ENCODE data around the gene CAPNS1.

DNA sequence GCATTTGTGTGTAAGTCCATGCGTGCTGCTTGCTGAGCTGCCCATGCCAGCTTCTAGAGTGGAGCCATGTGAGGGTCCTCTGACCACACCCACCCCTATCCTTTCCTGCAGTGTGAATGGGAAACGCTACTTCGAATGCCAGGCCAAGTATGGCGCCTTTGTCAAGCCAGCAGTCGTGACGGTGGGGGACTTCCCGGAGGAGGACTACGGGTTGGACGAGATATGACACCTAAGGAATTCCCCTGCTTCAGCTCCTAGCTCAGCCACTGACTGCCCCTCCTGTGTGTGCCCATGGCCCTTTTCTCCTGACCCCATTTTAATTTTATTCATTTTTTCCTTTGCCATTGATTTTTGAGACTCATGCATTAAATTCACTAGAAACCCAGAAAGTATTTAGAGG is 14.3 kb upstream of the CAPNS1 start:
- TF ChIP-seq POLR2G (IDR thresholded peaks at IDR 0.05; ENCODE audit: low read depth, low read length) (no peak), ZNF785 (CRISPR knock-in tag; IDR thresholded peaks at IDR 0.05) (no peak), GABPA (tag; conservative IDR thresholded peaks at IDR 0.05; ENCODE audit: low read depth) (no peak), ZSCAN29 (IDR thresholded peaks at IDR 0.05) (no peak), HDAC6 (IDR thresholded peaks at IDR 0.05; ENCODE audit: low read depth, low read length) (no peak), ARNT (IDR thresholded peaks at IDR 0.05) (no peak), FOXM1 (IDR thresholded peaks at IDR 0.05; ENCODE audit: low read depth) (no peak), FOXM1 (CRISPR knock-in tag; IDR thresholded peaks at IDR 0.05; ENCODE audit: low read depth) (no peak), ZNF133 (CRISPR knock-in tag; IDR thresholded peaks at IDR 0.05) (no peak), EZH2 (IDR thresholded peaks at IDR 0.05; ENCODE audit: borderline replicate concordance, low read depth, low read length) (no peak)
- TF ChIP-seq, protein P1, sequence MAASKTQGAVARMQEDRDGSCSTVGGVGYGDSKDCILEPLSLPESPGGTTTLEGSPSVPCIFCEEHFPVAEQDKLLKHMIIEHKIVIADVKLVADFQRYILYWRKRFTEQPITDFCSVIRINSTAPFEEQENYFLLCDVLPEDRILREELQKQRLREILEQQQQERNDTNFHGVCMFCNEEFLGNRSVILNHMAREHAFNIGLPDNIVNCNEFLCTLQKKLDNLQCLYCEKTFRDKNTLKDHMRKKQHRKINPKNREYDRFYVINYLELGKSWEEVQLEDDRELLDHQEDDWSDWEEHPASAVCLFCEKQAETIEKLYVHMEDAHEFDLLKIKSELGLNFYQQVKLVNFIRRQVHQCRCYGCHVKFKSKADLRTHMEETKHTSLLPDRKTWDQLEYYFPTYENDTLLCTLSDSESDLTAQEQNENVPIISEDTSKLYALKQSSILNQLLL (CRISPR knock-in tag; IDR thresholded peaks at IDR 0.05; ENCODE audit: borderline replicate concordance) = no peak
- TF ChIP-seq, protein P2, sequence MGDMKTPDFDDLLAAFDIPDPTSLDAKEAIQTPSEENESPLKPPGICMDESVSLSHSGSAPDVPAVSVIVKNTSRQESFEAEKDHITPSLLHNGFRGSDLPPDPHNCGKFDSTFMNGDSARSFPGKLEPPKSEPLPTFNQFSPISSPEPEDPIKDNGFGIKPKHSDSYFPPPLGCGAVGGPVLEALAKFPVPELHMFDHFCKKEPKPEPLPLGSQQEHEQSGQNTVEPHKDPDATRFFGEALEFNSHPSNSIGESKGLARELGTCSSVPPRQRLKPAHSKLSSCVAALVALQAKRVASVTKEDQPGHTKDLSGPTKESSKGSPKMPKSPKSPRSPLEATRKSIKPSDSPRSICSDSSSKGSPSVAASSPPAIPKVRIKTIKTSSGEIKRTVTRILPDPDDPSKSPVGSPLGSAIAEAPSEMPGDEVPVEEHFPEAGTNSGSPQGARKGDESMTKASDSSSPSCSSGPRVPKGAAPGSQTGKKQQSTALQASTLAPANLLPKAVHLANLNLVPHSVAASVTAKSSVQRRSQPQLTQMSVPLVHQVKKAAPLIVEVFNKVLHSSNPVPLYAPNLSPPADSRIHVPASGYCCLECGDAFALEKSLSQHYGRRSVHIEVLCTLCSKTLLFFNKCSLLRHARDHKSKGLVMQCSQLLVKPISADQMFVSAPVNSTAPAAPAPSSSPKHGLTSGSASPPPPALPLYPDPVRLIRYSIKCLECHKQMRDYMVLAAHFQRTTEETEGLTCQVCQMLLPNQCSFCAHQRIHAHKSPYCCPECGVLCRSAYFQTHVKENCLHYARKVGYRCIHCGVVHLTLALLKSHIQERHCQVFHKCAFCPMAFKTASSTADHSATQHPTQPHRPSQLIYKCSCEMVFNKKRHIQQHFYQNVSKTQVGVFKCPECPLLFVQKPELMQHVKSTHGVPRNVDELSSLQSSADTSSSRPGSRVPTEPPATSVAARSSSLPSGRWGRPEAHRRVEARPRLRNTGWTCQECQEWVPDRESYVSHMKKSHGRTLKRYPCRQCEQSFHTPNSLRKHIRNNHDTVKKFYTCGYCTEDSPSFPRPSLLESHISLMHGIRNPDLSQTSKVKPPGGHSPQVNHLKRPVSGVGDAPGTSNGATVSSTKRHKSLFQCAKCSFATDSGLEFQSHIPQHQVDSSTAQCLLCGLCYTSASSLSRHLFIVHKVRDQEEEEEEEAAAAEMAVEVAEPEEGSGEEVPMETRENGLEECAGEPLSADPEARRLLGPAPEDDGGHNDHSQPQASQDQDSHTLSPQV (IDR thresholded peaks at IDR 0.05) = no peak
- TF ChIP-seq, protein P3, sequence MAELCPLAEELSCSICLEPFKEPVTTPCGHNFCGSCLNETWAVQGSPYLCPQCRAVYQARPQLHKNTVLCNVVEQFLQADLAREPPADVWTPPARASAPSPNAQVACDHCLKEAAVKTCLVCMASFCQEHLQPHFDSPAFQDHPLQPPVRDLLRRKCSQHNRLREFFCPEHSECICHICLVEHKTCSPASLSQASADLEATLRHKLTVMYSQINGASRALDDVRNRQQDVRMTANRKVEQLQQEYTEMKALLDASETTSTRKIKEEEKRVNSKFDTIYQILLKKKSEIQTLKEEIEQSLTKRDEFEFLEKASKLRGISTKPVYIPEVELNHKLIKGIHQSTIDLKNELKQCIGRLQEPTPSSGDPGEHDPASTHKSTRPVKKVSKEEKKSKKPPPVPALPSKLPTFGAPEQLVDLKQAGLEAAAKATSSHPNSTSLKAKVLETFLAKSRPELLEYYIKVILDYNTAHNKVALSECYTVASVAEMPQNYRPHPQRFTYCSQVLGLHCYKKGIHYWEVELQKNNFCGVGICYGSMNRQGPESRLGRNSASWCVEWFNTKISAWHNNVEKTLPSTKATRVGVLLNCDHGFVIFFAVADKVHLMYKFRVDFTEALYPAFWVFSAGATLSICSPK (IDR thresholded peaks at IDR 0.05; ENCODE audit: borderline replicate concordance) = no peak
- TF ChIP-seq, protein P4, sequence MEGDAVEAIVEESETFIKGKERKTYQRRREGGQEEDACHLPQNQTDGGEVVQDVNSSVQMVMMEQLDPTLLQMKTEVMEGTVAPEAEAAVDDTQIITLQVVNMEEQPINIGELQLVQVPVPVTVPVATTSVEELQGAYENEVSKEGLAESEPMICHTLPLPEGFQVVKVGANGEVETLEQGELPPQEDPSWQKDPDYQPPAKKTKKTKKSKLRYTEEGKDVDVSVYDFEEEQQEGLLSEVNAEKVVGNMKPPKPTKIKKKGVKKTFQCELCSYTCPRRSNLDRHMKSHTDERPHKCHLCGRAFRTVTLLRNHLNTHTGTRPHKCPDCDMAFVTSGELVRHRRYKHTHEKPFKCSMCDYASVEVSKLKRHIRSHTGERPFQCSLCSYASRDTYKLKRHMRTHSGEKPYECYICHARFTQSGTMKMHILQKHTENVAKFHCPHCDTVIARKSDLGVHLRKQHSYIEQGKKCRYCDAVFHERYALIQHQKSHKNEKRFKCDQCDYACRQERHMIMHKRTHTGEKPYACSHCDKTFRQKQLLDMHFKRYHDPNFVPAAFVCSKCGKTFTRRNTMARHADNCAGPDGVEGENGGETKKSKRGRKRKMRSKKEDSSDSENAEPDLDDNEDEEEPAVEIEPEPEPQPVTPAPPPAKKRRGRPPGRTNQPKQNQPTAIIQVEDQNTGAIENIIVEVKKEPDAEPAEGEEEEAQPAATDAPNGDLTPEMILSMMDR (IDR thresholded peaks at IDR 0.05 in 2 of 3, conservative IDR thresholded peaks at IDR 0.05 in 1 of 3; ENCODE audit: insufficient read depth in 2 of 3, low read depth in 1 of 3, low read length in 3 of 3) = no peak

Measured in K562 (cell line).